Sigmoid colon (tissue), 4 donors: ENCODE data around the gene CHRM4.

Experiments
- POLR2AphosphoS5 ChIP-seq, 4 donors: sonication (generic); formaldehyde crosslinking; IDR thresholded peaks; one replicate each; pipeline ENCODE4 v1.6.1; 2017; ENCODE audit warnings: antibody characterized with exemption in 4 of 4
- TF ChIP-seq, protein P1 (sequence below), 4 experiments: fragments of 450-650 bp in 3 of 4; fragments of 200-600 bp in 1 of 4; IDR thresholded peaks; one replicate each; pipeline ENCODE4 v1.5.1; 2016 to 2019; ENCODE audit warnings: antibody characterized with exemption in 4 of 4, mild to moderate bottlenecking in 3 of 4, moderate library complexity in 2 of 4

GRCh38 chr11:46414466-46414796 is 22.9 kb upstream of the CHRM4 start:
- TF ChIP-seq, protein P1, sequence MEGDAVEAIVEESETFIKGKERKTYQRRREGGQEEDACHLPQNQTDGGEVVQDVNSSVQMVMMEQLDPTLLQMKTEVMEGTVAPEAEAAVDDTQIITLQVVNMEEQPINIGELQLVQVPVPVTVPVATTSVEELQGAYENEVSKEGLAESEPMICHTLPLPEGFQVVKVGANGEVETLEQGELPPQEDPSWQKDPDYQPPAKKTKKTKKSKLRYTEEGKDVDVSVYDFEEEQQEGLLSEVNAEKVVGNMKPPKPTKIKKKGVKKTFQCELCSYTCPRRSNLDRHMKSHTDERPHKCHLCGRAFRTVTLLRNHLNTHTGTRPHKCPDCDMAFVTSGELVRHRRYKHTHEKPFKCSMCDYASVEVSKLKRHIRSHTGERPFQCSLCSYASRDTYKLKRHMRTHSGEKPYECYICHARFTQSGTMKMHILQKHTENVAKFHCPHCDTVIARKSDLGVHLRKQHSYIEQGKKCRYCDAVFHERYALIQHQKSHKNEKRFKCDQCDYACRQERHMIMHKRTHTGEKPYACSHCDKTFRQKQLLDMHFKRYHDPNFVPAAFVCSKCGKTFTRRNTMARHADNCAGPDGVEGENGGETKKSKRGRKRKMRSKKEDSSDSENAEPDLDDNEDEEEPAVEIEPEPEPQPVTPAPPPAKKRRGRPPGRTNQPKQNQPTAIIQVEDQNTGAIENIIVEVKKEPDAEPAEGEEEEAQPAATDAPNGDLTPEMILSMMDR (IDR thresholded peaks at IDR 0.05) = no peak
- no peak for TF ChIP-seq POLR2AphosphoS5 (IDR thresholded peaks at IDR 0.05)
